GM10248 (cell line): ENCODE results near the gene SULT4A1.

Experiments
- CTCF ChIA-PET: fragments of 300-600 bp; sonication (Branson Sonifier 250); formaldehyde crosslinking; extraction: SDS; loops from one replicate; lab custom pipeline; 2021; ENCODE audit warnings: antibody characterized with exemption; lab: Yijun Ruan, JAX
- POLR2A ChIA-PET: fragments of 350-650 bp; sonication (Branson Sonifier 250); formaldehyde crosslinking; extraction: SDS; loops from one replicate; lab custom pipeline; 2020; ENCODE audit warnings: antibody characterized with exemption; lab: Yijun Ruan, JAX
- DNase-seq: peaks from one replicate; pipeline ENCODE4 v3.0.0; 2012; ENCODE audit errors: extremely low spot score
- CTCF ChIP-seq: IDR thresholded peaks from 2 replicates; pipeline ENCODE4 v1.5.1; 2012; ENCODE audit warnings: mild to moderate bottlenecking, low read depth; ENCODE audit errors: extremely low read depth, missing control alignments, control extremely low read depth

SULT4A1 gene

DNA sequence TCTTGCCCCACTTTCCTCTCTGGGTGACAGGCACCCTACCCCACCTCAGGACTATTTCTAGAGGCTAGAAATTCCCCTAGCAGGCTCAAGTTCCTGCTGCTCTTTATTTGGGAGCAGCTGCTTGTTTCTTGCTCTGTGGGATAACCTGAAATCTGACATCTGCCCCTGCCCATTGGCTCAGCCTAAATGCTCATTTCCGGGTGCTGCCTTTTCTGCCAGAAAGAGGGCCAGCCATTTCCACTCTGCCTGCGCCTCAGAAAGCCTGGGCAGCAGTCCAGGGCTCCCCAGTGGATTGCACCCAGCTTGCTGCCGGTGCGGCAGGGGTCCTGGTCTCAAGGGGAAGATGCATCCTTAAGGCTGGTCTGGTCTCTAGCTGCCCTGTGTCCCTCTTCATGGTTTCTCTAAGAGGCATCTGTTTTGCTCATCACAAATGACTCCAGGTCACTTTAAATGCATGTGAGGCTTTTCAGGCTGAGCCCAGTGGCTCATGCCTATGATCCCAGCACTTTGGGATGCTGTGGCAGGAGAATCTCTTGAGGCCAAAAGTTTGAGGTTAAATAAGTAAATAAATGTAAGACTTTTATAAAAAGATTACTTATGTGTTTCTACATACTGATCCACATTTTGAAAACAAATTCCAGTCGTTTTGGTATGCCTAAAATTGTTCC lies 39.8 kb upstream of the SULT4A1 start:
- ChIA-PET CTCF (interaction anchor here (9.5 kb wide), 1 partner anchor 18 kb away, joined by 85 read pairs; no protein-coding TSS in a partner anchor), POLR2A (no interaction called here)
- TF ChIP-seq CTCF = no peak
- no peak for DNase-seq

GRCh38 chr22:43900206-43900605 lies 37.9 kb upstream of the SULT4A1 start:
- no peak for DNase-seq
- no peak for TF ChIP-seq CTCF
- ChIA-PET POLR2A (no interaction called here), CTCF (interaction anchor here (0.8 to 9.5 kb wide), 3 partner anchors 14 to 46 kb away, joined by 3 to 85 read pairs (median 9); no protein-coding TSS in a partner anchor)

DNA sequence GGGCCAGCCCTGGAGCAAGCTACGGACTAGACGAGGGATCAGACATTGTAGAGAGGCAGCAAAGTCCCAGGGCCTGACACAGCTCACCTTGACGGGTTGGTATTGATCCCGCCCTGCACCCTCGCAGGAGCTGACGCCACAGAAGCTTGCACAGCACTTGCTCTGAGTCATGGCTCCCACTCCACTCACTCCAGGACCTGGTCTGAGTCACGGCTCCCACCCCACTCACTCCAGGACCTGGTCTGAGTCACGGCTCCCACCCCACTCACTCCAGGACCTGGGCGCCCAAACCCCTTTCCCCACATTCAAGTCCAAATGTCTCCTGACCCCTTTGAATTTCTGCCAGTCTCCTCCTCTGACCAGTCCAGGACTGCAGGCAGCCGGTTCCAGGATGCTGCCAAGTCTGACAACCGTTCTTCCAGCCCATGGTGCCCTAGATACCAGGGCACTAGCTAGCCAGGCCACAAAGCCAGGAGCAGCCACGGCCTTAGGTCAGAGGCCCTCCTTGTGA lies 35.5 kb upstream of the SULT4A1 start:
- POLR2A ChIA-PET = no interaction called here
- no peak for DNase-seq
- CTCF ChIA-PET = interaction anchor here (0.7 to 9.5 kb wide), 4 partner anchors 8 to 51 kb away, joined by 3 to 85 read pairs (median 4); no protein-coding TSS in a partner anchor
- TF ChIP-seq CTCF = no peak

- DNase-seq = no peak
- CTCF ChIA-PET = interaction anchor here (9.5 kb wide), 1 partner anchor 12 kb away, joined by 85 read pairs; no protein-coding TSS in a partner anchor
- POLR2A ChIA-PET = no interaction called here
- TF ChIP-seq CTCF = no peak
Measured at GRCh38 chr22:43895986-43896645, 33.8 kb upstream of the SULT4A1 start.

DNA sequence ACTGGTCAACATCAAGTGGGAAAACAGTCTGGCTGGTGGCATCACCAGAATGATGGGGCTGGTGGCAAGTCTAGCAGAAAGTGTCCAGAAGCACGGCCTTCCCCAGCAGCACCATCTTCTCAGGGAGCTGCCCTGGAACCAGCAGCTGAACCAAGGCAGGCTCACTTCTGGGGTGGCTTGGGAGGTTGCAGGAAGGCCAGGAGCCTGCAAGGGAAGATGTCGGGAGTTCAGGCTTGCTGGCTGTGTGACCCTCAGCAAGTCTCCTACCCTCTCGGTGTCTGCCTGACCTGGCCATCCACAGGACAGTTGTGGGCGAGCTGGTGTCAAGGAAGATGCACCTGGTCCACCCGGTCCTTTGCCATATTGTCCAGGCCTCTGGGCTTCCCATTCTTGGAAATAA lies 31.8 kb upstream of the SULT4A1 start:
- ChIA-PET POLR2A (no interaction called here), CTCF (interaction anchor here (1.5 to 9.5 kb wide), 2 partner anchors 10 to 18 kb away, joined by 3 to 85 read pairs; no protein-coding TSS in a partner anchor)
- DNase-seq = no peak
- TF ChIP-seq CTCF = no peak

DNA sequence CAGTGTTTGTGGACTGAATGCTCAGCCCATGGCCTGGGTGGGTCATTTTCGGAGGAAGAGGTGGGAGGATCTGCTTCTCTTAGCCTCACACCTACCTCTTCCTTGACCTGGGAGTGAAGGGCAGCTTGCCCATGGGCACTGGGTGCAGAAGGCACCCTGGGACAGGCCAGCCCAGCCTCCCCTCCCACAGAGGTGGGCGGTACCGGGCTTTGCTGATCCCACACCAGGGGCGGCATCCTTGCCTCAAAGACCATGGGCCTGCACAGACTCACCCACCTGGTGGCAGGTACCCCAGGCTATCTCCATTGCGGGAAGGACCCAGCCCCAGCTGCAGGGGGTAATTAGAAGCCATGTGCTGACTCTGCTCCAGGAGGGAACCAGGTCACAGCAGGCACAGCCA lies 31.0 kb upstream of the SULT4A1 start:
- ChIA-PET POLR2A (no interaction called here), CTCF (interaction anchor here (0.8 kb wide), 1 partner anchor 10 kb away, joined by 3 read pairs; no protein-coding TSS in a partner anchor)
- TF ChIP-seq CTCF = no peak
- no peak for DNase-seq
